Measurements from ENCODE around the gene C8G.

Gene C8G

DNA sequence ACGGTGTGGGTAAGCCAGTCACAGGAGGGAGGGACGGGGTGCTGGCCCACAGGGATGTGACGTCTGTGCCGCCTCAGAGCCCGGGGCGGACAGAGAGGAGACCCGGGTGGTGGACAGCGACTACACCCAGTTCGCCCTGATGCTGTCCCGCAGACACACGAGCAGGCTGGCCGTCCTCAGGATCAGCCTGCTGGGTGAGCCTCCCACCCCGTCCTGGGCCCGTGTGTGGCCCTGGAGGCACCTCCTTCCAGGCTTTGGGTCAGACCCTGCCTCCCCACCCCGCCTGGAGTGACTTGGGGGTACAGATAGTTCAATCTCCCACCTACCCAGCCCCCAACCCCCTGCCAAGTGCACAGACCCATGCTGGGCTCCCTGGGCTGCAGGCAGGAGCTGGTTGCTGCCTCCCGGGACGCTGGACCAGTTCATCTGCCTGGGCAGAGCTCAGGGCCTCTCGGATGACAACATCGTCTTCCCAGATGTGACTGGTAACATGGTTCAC lies 8.8 kb downstream of the C8G start:
- no peak for DNase-seq (ENCODE audit: low read depth in 2 of 2)

DNA sequence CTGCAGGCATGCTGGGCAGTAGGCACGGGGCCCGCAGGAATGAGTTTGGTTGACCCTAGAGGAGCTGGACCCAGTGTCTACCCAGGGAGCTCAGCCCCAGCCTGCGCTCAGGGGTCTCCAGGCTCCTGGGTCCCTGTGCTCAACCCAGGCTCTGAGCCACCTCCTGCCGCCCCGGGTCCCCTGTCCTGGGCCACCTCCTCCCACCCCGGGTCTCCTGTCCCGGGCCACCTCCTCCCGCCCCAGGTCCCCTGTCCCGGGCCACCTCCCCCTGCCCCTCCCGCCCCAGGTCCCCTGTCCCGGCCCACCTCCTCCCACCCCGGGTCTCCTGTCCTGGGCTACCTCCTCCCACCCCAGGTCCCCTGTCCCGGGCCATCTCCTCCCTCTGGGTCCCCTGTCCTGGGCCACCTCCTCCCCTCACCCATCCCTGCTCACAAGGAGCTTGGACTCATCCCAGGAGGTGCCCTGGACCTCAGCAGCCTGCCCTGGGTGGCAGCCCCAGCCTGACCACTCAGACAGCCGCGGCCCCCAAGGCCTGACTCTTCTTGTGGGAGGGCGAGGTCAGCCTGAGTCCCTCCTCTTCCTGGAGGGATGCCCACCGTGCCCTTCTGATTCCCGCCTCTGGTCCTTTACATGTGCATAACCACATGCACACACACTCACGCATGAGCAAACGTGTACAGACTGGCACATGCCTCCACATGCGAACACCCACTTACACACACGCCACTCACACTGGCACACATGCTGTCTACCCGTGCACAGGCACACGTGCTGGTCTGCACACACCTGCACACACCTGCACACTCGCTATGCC lies 9.4 kb downstream of the C8G start:
- DNase-seq (ENCODE audit: low read depth in 2 of 2) = no peak

DNA sequence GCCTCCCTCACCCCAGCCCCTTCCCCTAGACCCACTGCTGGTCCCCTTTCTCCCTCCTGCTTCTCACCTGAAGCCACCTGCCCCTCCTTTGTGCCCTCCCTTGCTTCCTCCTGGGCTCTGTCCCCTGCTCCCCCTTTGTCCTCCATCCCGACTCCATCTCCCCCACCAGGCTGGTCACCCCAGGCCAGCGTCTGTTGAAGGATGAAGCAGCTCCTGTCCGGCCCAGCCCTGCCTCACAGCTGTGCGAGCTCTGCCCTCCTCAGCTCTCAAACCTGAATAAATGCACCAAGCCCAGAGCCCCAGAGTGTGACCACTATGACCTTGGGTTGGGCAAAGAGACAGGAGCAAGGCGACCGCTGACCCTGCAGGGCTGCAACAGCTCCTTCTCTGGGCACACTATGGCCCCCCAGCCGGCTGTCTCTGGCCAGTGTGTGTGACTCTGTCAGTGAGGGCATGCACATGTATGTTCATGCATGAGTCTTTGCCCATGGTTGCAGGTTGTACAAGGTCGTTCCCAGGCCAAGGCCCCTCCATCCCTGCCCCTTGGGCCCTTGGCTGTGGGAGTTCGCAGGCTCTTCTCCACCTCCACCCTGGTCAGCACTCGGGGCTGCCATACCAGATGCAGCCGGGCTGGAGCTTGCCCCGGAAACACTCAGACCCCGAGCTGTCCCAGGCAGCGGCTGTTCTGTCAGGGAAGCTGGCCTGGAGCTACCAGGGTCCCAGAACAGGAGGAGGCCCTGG lies 10.3 kb downstream of the C8G start:
- no peak for DNase-seq (ENCODE audit: low read depth in 2 of 2)

DNA sequence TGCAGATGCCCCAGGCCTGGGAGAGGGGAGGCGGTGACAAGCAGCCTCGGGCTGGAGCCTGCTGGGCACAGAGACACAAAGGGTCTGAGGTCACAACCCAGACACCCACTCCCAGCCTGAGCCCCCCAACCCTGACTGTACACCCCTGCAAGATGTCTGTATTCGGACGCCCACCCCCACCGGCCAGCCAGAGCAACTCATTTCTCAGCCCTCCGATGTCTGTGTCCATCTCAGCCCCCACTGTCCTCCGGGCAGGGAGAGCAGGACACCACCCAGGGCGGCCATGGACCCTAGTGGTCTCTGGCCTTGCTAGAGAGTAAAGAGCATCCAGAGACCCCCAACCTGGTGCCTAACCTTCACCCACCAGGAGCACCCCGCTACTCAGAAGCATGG lies 10.9 kb downstream of the C8G start:
- DNase-seq (ENCODE audit: low read depth in 2 of 2) = no peak

DNA sequence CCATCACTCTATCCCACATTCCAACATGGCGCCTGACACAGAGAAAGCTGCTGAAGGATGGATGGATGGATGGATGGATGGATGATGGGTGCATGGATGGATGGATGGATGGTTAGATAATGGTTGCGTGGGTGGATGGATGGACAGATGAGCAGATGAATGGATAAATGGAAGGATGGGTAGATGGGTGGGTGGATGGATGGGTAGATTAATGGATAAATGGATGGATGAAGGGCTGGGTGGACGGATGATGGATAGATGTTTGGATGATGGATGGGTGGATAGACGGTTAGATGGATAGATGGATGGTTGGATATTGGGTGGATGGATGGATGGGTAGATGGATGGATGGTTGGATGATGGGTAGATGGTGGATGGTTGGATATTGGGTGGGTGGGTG lies 11.6 kb downstream of the C8G start:
- DNase-seq (ENCODE audit: low read depth in 2 of 2) = no peak

DNA sequence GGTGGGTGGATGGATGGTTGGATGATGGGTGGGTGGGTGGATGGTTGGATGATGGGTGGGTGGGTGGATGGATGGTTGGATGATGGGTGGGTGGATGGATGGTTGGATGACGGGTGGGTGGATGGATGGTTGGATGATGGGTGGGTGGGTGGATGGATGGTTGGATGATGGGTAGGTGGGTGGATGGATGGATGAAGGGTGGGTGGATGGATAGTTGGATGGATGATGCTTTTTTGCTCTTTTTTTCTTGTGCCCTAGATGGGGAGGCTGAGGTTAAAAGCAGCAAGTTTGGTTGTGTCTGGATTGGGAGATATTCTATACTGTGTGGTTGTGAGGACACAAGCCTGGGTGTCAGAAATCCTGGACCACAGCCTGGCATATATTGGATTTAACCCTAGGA lies 12.4 kb downstream of the C8G start:
- DNase-seq (ENCODE audit: low read depth in 2 of 2) = no peak

DNA sequence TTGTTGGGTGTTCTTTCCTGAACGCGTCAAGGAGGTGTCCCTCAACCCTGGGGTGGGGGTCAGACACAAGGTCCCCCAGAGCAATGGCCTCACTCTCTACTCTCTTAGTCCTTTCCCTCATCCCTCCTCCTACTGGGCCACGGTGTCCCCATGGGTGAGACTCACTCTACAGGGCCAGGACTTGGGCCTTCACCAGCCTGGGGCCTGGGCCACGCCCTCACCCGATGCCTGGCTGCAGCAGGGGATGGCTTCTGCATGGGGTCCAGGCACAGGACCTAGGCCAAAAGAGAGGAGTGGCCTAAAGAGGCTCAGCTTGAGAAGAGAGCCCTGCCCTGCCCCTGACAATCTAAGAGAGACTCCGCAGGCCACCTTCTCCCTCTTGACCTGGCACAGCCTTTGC lies 12.9 kb downstream of the C8G start:
- DNase-seq (ENCODE audit: low read depth in 2 of 2) = no peak

DNA sequence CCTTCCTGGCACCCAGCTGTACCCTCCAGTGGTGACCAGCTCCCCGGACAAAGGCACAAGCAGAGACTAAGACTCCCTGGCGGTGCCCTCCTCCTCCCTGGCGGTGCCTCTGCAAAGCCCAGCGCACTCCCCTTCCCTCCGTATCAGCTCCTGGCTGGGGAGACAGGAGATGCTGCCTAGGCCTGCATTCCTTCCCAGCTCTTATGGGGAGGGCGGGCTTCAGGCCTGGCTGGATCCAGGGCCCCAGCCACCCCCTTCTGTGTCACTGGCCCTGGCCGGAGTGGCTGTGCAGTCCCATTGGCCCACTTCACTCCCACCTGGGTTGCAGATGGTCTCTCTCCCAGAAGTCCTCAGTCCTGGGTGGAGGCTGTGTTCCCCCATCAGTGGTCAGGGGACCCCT lies 13.4 kb downstream of the C8G start:
- no peak for DNase-seq (ENCODE audit: low read depth in 2 of 2)

DNA sequence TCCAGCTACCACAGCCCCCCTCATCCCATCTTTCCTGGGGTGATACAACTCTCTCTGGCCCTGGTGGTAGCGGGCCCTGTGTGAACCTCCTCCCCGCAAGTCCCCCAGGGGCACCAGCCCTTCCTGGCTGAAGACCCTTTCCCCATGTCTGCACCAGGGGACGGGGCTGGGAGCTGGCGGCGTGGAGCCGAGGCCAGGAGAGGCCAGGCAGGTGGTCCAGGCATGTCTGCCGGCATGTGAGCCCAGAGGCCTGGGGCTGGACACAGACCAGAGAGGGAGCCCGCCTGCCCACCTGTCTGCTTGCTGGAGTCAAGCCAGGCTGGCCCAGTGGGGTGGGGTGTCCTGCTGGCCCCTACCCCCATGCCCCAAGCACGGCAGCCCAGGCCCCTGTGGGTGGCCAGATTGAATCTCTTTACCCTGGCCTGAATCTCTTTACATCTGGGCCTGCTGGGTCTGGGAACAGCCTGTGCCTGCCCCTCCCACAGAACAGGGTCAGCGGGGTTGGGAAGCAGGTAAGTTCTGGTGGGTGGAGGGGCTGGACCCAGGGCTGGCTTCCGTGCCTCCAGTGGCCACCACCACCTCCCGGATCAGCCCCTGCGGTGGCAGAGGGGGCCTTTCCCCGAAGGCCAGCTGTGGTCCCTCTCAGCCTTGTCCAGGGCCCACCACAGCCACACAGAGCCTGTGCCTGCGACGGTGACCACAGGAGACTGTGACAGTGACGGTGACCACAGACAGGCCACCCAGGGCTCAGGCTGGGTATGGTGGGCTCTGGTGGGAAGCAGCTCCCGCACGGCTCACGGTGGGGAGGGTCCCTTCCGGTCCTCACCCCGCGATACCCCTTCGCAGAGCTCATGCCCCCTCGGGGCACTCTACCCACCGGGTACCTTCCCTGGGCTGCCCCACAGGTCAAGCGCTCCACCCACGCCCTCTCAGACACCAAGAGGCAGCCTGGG lies 14.1 kb downstream of the C8G start:
- no peak for DNase-seq (ENCODE audit: low read depth in 2 of 2)

DNA sequence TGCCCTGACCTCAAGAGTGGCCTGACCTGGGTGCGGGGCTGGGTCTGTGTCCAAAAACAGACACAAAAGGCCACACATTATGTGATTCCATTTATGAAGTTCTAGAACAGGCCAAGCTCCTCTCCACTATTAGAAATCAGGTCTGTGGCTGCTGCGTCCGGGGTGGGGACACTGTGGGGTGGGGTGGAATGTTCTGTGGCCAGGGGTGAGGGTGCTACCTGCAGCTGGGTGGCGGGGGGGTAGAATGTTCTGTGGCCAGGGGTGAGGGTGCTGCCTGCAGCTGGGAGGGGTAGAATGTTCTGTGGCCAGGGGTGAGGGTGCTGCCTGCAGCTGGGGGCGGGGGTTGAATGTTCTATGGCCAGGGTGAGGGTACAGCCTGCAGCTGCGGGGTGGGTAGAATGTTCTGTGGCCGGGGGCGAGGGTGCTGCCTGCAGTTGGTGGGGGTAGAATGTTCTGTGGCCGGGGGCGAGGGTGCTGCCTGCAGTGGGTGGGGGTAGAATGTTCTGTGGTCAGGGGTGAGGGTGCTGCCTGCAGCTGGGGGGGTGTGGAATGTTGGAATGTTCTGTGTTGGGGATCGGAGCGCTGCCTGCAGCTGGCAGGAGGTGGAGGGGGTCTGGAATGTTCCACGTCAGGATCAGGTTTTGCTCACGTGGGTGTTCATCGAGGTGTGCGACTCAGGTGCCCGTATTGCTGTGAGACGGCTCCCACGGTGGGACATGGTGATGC lies 15.3 kb downstream of the C8G start:
- DNase-seq (ENCODE audit: low read depth in 2 of 2) = no peak

DNA sequence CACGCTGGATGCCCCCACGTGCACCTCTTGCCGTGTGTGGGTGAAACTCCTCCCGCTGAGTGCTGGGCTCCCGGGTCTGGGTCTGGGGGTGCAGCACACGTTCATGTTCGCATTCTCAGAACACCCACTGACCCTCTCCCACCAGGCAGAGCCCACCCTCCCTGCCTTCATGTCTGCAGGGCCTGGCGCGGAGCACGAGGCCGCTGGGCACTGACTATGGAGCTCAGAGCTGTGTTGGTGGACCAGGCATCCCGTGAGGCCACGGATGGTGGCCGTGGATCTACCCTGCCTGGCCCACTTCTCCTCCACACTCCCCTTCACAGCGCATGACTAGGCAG lies 15.9 kb downstream of the C8G start:
- no peak for DNase-seq (ENCODE audit: low read depth in 2 of 2)

DNA sequence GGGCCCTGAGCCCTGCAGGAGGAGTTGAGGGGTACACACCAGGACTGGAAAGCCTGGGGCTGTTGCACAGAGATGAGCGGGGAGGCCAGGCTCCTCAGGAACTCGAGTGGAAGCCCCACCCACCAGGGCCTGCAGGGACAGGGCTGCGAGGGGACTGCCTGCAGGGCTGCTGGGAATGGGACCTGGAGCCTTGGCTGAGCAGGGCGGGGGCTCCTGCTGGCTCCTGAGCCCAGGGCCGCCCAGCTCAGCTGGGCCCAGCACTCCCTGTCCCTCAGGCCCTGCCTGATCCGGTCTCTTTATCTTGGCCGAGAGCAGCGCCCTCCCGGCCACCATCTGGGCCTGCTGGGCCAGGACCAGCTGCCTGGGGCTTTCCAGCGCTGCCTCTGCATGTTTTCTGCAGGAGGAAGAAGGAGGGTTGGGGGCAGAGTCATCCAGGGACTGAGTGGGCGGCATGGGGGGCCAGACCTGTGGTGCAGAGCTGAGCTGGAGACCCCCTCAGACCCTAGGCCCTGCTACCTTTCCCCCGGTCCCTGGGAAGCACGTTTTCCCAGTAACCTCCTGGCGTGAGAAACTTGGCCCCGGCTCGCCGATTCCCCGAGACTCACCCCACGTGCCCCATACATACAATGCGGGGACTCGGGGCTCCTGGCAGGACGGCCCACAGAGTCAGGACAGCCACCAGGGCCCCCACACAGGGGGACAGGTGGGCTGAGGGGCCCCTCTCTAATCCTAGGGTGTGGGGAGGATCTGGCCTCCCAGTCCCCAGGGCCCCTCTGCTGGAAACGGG lies 16.4 kb downstream of the C8G start:
- no peak for DNase-seq (ENCODE audit: low read depth in 2 of 2)

DNA sequence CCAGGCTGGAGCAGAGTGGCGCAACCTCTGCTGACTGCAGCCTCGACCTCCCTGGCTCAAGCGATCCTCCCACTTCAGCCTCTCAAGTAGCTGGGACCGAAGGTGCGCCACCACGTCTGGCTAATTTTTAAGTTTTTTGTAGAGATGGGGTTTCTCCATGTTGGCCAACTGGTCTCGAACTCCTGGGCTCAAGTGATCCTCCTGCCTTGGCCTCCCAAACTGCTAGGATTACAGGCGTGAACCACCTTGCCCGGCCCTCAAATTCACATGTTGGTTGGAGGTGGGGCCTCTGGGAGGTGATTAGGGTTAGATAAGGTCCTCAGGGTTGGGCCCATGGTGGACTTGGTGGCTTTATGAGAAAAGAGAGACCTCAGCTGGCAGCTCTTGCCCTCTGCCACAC lies 17.1 kb downstream of the C8G start:
- DNase-seq (ENCODE audit: low read depth in 2 of 2) = no peak

DNA sequence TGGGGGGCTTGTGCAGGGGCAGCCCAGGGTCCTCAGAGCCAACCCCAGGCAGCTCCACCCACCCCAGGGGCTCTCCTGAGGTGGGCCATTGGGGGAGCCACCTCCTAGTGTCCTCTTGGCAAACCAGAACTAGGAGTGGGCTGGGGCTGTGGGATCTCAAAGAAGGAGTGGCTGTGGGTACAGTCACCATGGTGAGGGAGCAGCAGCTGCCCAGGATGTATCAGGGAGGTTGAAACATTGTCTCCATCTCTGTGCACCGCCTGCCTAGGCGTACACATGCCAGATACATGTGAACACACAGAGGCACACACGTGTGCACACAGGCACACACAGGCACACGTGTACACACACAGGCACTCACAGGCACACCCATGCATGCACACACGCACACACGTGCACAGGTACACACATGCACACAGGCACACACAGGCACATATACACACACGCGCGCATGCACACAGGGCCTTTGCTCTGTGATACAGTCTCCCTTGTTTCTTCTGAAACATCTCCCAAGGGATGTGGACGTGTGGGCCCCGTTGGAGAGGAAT lies 17.7 kb downstream of the C8G start:
- no peak for DNase-seq (ENCODE audit: low read depth in 2 of 2)

DNA sequence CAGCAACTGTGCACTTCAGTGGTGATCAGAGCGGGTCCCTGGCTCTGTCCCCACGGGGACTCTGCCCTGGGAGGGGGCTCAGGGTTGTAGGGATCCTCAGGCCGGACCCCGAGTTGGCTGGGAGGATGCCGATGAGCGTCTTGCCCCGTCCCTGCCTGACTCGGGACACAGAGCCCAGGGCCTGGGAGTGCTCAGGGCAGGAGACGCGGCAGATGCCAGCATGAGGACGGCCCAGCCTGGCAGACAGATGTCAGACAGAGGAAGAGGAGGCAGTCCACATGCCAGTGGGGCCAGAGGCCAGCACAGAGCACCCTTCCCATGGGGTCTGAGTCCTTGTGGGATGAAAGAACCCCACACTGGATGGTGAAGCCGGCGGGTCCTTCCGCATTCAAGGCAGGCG lies 18.3 kb downstream of the C8G start:
- no peak for DNase-seq (ENCODE audit: low read depth in 2 of 2)

DNA sequence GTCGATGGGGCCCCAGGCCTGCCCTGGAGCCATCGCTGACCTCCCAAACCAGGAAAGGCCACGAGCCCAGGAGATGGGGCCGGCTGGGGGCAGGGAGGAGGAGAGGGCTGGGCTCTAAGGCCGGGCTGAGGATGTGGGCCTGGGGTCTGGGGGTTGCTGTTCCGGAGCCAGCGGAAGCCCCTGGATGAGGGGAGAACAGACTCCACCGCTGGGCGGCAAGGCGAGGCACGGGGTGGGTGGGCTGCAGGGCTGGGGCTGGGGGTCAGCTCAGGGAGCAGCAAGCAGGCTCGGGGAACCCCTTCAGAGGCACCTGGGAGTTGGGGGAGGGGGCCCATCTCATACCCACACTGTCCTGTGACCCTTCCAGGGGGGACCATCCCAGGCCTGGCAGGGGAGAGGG lies 18.7 kb downstream of the C8G start:
- DNase-seq (ENCODE audit: low read depth in 2 of 2) = no peak

DNA sequence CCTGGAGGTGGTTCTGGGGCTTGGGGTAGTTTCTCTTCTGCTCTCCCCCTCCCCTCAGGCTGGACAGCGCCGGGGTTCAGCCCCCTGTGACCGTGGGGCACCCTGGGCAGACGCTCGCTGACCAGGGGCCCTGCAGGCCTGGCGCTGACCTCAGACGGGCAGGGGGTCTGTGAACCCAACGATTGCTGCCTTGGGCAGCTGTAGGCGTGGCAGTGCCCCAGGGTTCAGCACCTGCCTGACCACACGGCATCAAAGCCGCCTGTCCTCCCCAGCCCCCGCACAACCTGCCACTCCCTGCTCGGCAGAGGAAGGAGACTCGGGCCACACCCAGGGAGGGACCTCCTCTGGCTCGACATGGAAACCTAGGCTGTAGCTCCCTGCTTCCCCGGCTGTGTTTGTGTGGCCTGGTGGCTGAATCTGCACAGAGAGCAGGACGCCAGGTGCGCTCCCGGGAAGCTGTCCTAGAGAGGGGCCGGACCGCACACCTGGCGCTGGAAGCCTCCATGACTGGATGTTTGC lies 19.2 kb downstream of the C8G start:
- no peak for DNase-seq (ENCODE audit: low read depth in 2 of 2)

DNA sequence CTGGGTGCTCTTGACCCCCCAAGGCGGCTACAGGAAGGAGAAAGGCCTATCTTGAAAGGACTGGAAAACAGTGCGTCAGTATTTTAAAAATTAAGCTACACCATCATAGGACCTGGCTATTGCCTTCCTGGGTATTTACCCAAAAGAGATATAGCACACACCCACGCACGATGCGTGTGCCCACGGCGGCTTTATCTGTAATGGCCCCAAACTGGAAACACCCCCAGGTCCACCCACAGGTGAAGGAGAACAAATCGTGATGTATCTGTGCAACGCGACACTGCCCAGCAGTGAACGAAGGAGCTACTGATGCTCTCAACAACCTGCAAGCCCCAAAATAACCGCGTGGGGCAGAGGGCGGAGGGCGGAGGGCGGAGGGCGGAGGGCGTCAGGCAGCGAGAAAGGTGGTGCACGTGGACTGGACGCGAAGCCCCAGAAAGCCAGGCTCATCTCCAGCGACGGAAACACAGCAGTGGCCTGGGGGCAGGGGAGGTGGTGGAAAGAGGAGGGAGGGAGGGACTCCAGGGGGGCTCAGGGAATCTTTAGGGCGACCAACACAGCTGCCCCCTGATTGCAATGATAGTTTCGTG lies 19.9 kb downstream of the C8G start:
- no peak for DNase-seq (ENCODE audit: low read depth in 2 of 2)

DNA sequence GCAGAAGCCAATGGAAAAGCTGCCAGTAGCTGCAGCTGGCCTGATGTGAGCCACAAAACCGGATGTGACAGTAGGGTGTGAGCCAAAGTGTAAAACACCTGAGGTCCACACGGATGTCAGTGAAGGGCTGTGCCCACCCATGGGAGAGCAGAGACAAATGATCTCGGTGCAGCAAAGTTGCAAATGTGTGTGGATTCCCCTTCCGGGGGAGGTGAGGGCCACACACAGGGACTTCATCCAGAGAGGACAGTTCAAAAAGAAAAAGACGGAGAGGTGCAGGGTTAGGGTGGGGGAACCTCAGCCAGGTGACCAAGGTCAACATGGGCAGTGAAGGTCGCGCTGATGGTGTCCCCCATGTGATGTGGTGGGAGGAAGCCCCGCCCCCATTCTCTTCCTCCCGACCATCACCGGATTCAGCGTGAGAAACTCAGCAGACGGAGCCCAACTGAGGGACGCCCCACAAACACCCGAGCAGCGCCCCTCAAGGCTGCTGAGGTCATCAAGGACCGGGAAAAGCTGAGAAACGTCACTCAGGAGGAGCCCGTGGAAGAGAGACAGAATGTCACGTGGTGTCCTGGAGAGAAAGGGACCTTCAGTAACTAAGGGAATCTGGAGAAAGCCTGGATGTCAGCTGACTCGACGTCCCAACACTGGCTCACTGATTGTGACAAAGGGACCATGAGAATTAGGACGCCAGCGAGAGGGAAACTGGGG lies 20.9 kb downstream of the C8G start:
- DNase-seq (ENCODE audit: low read depth in 2 of 2) = no peak

Data from stimulated activated CD4-positive, alpha-beta T cell treated with anti-CD3 and anti-CD28 coated beads, Interleukin-1b, Interleukin-23, amount 100 ng/mL, for 4 hours (primary cell).